Cortex of kidney (tissue), 1 donor: ENCODE results near the gene AURKA.
"Not testable (repeated sequence)": the region's sequence is repeated elsewhere in the genome, so short reads cannot be mapped to it uniquely, and the experiment has no call there.

Experiments used
- DNase-seq: peaks from one replicate; lab custom pipeline; 2025; lab: John Stamatoyannopoulos, UW

AURKA gene

GRCh38 chr20:56358600-56359211, 33.3 kb downstream of the AURKA start, which contains the start of gene FAM210B:
FAM210B (plus strand) TSS chr20:56358974; CDS start chr20:56359006, 32 bp downstream.
- peak; percentile 53 for DNase-seq

GRCh38 chr20:56358070-56358469, 33.9 kb downstream of the AURKA start:
- no peak for DNase-seq

DNA sequence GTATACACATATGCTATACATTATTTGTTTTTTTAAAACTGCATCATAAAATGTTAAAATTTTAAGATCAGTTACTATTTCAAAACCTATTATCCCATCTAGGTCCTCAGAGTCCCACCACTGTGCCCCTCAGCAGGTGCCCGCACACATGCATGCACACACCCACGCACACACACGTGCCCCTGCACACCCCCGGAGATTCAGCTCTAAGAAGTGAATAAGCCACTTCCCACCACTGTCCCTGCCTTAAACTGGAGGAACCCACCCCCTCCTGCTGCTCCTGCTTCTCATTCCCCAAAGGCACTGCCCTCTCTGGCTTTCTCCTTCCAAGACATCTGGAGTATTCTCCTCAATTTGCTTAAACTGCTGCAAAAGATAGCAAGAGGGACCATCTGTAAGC, 38.7 kb downstream of the AURKA start:
- no peak for DNase-seq

DNA sequence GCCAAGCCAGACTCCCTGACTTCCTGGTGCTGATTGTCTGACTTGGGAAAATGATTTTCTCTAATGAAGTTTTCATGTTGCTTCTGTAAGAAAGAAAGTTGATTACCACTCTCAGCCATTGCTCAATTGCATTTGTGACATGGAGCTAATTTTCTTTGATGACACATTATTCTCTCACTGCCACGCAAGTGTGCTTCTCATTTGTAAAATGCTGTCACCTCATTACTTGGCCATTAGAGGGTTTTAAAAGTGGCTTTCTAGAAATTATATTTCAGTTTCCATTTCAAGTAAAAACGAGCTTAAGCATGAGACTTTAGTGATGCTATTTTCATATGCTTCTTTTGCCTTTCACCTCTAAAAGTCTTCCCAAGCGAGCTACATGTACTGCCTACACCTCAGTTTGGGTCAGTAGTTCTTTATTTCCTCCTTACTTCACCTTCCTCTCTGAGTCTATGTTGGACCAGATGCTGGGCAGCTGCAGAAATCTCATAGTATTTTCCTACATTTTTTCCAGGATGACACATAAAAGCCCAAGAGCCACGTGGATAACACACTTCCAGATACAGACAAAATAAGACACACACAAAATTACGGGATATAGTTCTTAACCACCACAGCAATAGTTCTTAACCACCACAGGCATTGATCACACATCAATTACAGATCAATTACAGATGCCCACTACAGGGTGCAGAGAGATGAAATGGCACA, 39.5 kb downstream of the AURKA start:
- no peak for DNase-seq

DNA sequence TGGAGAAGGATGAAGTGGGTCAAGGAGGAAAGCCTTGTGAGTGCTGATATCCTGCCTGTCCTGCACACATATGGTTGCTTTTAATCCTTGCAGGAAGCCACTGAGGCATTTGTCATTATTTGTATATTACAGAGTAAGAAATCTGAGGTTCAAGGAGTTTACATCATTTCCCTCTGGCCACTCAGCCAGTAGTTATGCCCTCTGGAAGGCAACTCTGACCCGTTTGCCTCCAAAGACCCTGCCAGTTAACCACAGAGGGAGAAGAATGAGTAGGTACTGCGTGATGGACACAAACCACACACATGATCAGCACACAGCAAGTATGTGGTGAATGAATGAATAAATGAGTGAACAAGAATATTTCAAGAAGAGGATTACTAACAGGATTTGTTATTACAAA, 41.2 kb downstream of the AURKA start:
- DNase-seq, result no peak

DNA sequence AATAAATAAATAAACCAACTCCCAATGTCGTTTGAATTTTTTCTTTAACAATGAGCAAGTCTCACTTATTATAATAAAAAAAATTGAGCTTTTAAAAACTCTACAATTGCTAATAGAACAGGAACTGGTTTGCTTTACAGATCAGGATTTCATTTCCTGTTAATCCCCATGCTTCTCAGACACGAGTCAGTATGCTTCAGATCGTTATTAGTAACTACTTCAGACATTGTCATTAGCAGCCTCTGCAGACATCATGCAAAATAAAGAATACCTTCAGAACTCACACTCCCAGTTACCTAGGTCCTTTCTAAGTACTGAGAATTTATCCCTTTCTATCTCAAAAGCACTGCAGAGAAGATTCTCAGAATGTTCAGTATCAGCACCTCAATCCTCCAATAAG, 43.3 kb downstream of the AURKA start:
- no peak for DNase-seq

GRCh38 chr20:56348305-56348693, 43.7 kb downstream of the AURKA start:
- no peak for DNase-seq

DNA sequence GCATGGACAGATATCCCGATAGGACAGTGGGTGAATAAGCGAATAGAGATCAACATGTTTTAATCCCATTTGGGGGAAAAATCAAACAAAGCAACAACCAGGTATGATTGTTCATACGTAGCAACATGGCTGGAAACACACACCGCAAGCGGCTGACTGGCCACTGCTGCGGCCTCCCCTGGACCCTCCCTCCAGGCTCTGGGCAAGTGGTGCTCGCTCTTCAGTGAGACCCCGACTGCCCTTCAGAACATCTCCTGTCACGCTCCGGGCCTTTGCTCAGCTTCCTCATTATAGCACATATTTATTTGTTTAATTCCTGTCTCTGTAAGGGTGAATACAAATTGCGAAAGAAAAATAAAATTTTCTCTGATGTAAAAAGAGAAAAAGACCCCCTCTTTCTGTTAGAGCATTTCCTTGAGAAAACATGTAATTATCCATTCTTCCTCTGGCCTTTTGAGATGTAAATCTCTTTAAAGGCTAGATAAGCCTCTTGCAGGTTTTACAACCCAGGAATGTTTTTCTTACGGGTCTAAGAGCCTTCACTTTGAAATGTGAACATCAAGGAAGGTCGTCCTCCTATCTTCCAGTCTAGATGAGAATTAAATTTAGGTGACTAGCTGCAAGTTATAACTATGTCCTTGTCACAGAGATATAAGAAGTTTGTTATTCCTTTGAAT, 44.2 kb downstream of the AURKA start:
- no peak for DNase-seq

- no peak for DNase-seq
These were observed 46.1 kb downstream of the AURKA start for GRCh38 chr20:56345911-56346310.

DNA sequence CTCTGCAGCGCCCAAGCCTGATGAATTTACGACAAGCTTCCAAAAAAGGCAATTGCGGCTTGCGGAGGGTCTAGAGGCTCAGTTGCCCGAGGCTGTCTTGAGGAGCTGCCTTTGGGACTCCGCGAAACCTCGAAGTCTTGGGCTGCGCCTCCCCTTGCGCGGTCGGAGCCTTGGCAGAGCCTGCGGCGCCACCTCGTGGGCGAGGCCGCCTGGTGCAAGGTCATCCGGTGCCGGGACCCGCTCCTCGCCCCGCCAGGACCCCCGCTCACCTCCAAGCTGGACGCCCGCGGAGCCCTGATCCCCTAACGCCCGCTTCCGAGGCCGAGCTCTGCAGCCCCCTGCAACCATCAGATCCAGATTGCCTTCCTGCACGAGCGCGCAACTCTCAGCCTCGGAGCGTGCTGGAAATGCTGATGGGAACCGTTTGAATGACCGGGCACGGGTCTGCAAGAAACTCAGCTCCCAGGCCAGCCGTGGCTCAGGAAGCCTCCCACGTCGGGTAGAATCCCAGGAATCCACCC, 48.1 kb downstream of the AURKA start:
- no peak for DNase-seq

DNA sequence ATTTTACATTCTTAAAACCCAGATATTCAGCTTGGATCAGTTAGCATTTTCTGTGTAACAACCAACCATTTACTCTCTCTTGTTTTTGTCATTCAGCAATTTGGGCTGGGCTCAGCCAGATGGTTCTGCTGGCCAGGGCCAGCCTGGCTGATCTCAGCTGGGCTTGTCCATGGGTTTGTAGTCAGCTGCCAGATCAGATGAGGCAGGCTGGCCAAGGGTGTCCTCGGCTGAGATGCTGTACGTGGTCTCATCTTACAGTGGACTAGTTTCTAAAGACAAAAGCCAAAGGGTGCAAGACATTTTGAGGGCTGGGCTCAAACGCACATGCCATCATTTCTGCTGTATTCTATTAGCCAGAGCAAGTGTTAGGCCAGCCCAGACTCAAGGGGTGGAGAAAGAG, 49.2 kb downstream of the AURKA start:
- DNase-seq, result no peak

- not testable (repeated sequence) for DNase-seq
These were observed 55.3 kb downstream of the AURKA start for GRCh38 chr20:56336709-56337108.

DNA sequence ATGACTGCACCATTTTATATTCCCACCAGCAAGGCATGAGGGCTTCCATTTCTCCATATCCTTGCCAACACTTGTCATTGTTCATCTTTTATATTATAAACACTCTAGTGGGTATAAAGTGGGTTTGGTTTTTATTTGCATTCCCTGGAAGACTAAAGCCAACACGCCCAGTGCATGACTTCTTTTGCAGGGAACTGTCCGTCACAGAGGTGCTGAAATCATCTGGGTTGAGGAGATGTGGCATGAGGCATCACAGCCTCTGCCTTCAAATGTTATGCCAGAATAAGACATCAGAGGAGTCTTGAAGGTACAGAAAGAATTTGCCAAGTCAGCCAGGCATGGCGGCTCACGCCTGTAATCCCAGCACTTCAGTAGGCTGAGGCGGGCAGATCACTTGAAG, 63.2 kb downstream of the AURKA start:
- no peak for DNase-seq

DNA sequence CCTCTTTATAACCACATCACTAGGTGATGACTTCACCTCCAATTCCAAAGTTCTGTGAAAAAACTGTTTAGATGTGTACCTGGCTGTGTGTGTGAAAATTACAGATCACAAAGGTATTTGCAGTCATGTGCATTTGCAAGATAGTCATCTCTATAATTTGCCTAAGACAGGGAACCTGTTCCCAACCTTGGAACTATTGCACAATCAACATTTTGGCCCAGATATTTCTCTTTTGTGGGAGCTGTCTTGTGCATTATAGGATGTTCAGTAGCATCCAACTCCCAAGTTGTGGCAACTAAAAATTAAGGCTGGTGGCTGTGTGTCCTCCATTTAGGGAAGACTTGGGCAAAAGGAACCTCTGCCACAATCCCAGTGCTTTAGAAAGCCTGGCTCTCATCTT, 67.2 kb downstream of the AURKA start:
- DNase-seq, result no peak

DNA sequence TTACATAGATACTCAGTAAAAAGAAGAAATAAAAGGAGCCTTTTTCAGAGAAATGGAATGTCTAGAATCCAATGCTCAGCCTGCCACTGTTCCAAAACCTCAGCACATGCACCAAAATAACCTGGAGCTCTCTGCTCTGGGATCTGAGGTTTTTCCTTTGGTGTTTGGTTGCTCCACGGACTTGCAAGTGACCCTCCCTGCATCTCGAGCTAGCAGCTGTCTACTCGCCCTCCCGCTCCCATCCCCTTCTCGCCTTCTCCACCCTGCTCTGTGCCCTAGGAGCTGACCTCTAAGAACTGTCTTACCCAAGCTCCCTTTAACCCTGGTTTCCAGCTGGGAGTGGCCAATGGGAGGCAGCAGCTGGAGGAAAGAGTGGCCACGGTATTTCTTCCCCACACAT, 68.4 kb downstream of the AURKA start:
- DNase-seq, result no peak

DNA sequence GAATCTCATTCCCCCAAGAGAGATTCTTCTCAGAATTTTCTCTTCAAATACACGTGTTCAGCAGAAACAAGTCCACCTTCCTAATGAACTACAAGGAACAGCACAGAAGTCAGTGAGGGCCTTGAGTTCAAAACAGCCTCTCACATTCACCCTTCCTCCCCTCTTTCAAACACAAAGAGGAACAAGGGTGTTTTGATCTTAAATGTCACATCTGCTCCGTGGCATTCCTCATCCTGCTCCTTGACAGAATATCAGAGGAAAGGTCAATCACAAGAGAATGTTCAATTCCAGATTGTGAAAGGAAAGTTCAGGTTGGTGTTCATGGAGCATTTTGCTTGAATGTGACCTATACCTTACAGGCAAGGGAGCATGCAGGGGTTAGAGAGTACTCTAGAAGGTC, 68.8 kb downstream of the AURKA start:
- DNase-seq, result no peak

GRCh38 chr20:56322681-56323080, 69.3 kb downstream of the AURKA start:
- DNase-seq, result no peak
